Common myeloid progenitor, CD34-positive (primary cell): ENCODE data around the gene ACP3.

Experiments used
- CTCF ChIA-PET: fragments of 350-600 bp; sonication (Branson Sonifier 250); formaldehyde crosslinking; loops from one replicate; lab custom pipeline; 2021; ENCODE audit warnings: antibody characterized with exemption; lab: Charles Lee
- POLR2A ChIA-PET: fragments of 350-600 bp; sonication (Branson Sonifier 250); formaldehyde crosslinking; loops from one replicate; lab custom pipeline; 2021; ENCODE audit warnings: antibody characterized with exemption; lab: Charles Lee
- DNase-seq, 3 donors: peaks; one replicate each; pipeline versions ENCODE4 v3.0.0 to v3.0.0-alpha.2; 2013
- H3K27ac ChIP-seq, 2 experiments: 1 replicate in 1 of 2; 2 replicates in 1 of 2; pipeline ENCODE4 v1.7.0; 2013; ENCODE audit warnings: inconsistent platforms in 2 of 2, low read length in 2 of 2, mild to moderate bottlenecking in 2 of 2, low read depth in 1 of 2, moderate library complexity in 1 of 2; ENCODE audit not compliant: severe bottlenecking in 2 of 2, insufficient read depth in 1 of 2, poor library complexity in 1 of 2
- H3K27me3 ChIP-seq, 5 experiments: replicated peaks in 2 of 5; 1 replicate in 3 of 5; 2 replicates in 2 of 5; pipeline versions ENCODE4 v1.6.1 to v1.7.0; 2013; ENCODE audit warnings: low read length in 4 of 5, mild to moderate bottlenecking in 2 of 5, moderate library complexity in 2 of 5, inconsistent platforms in 1 of 5; ENCODE audit not compliant: insufficient read depth in 5 of 5, control insufficient read depth in 4 of 5
- H3K36me3 ChIP-seq, 4 experiments: 1 replicate in 2 of 4; 2 replicates in 2 of 4; pipeline versions ENCODE4 v1.6.1 to v1.7.0; 2013; ENCODE audit warnings: low read length in 3 of 4, control low read depth in 1 of 4, mild to moderate bottlenecking in 1 of 4; ENCODE audit not compliant: control insufficient read depth in 4 of 4, insufficient read depth in 4 of 4
- H3K4me1 ChIP-seq, 4 experiments: 1 replicate in 3 of 4; 2 replicates in 1 of 4; pipeline versions ENCODE4 v1.6.1 to v1.7.1; 2013; ENCODE audit warnings: low read length in 3 of 4, mild to moderate bottlenecking in 3 of 4, control low read depth in 1 of 4, inconsistent platforms in 1 of 4, moderate library complexity in 1 of 4; ENCODE audit not compliant: control insufficient read depth in 4 of 4, insufficient read depth in 4 of 4; ENCODE audit errors: control extremely low read depth in 1 of 4
- H3K4me3 ChIP-seq, 7 experiments: 1 replicate in 4 of 7; 2 replicates in 3 of 7; pipeline versions ENCODE4 v1.5.1 to v1.7.0; 2013; ENCODE audit warnings: mild to moderate bottlenecking in 7 of 7, low read length in 6 of 7, moderate library complexity in 6 of 7, inconsistent platforms in 2 of 7, low read depth in 2 of 7, control low read depth in 1 of 7; ENCODE audit not compliant: insufficient read depth in 4 of 7, control insufficient read depth in 1 of 7; ENCODE audit errors: extremely low read depth in 1 of 7
- H3K9me3 ChIP-seq, 5 experiments: 1 replicate in 4 of 5; 2 replicates in 1 of 5; pipeline versions ENCODE4 v1.6.1 to v1.7.1; 2013; ENCODE audit warnings: low read length in 4 of 5, mild to moderate bottlenecking in 2 of 5, inconsistent platforms in 1 of 5, low read depth in 1 of 5, moderate library complexity in 1 of 5; ENCODE audit not compliant: control insufficient read depth in 4 of 5, insufficient read depth in 2 of 5; ENCODE audit errors: control extremely low read depth in 1 of 5
- WGBS: methylation state at CpG from one replicate; pipeline ENCODE4 v1.1.5; 2013; ENCODE audit not compliant: insufficient coverage; 5-methylcytosine and 5-hydroxymethylcytosine counted together

The ACP3 gene

GRCh38 chr3:132332082-132332481 lies 14.9 kb downstream of the ACP3 start:
- H3K27me3 ChIP-seq, result no peaks in the 10 kb centered on the region
- ChIA-PET CTCF (interaction anchor here (1.5 kb wide), 1 partner anchor 15 kb away, joined by 3 read pairs; no protein-coding TSS in a partner anchor), POLR2A (no interaction called here)
- no peak overlapping the region for H3K4me3 ChIP-seq
- H3K9me3 ChIP-seq, result no peaks in the 10 kb centered on the region
- H3K4me1 ChIP-seq, result no peaks in the 10 kb centered on the region
- DNase-seq, result no peak
- WGBS, result 97% methylated on average over 6 of the region's 6 CpGs
- no peak overlapping the region for H3K27ac ChIP-seq
- no peaks in the 10 kb centered on the region for H3K36me3 ChIP-seq

- Histone ChIP-seq H3K36me3 (no peaks in the 10 kb centered on the region), H3K4me1 (no peaks in the 10 kb centered on the region), H3K4me3 (no peak overlapping the region), H3K27me3 (no peaks in the 10 kb centered on the region), H3K27ac (no peak overlapping the region), H3K9me3 (no peaks in the 10 kb centered on the region)
- POLR2A ChIA-PET, result no interaction called here
- CTCF ChIA-PET, result interaction anchor here (1.5 to 2.1 kb wide), 3 partner anchors 10 to 17 kb away, joined by 3 to 6 read pairs (median 6); no protein-coding TSS in a partner anchor
- 100% methylated on average over 1 of the region's 1 CpG for whole genome bisulfite sequencing
- DNase-seq, result no peak
Observed at GRCh38 chr3:132332508-132332907, 15.3 kb downstream of the ACP3 start.

DNA sequence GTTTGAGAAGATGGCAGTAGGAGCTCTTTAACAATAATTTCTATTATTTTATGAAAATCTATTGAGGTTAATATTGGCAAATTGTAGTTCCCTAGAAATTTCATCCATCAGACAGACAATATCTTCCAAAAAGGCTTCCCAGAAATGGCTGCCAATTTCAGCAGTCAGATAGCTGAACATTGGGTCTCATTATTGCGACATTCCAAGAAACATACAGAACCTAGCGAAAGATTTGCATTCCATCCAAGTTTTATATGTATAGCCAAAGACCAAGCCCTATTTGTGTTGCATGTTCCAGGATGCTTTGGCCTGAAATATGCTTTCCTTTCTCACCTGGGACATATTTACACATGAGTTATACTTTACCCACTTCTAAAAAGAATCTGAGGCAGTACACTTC lies 24.5 kb downstream of the ACP3 start:
- Histone ChIP-seq H3K27me3 (no peaks in the 10 kb centered on the region), H3K36me3 (no peaks in the 10 kb centered on the region), H3K27ac (no peak overlapping the region), H3K4me3 (no peak overlapping the region), H3K9me3 (no peaks in the 10 kb centered on the region), H3K4me1 (peaks cover 0 to 15% (median 9%) of the 10 kb centered on the region in 4 experiments)
- no peak for DNase-seq
- ChIA-PET CTCF (interaction anchor here (0.6 to 11.2 kb wide), 7 partner anchors 11 to 301 kb away, joined by 3 to 93 read pairs (median 30); no protein-coding TSS in a partner anchor), POLR2A (no interaction called here)
- WGBS, result 100% methylated on average over 1 of the region's 2 CpGs

GRCh38 chr3:132342183-132342582 lies 25.0 kb downstream of the ACP3 start:
- H3K4me1 ChIP-seq, result peaks cover 0 to 15% (median 9%) of the 10 kb centered on the region in 4 experiments
- WGBS, result 100% methylated on average over 2 of the region's 5 CpGs
- no peak for DNase-seq
- H3K27ac ChIP-seq, result no peak overlapping the region
- ChIA-PET POLR2A (no interaction called here), CTCF (interaction anchor here (0.6 to 11.2 kb wide), 12 partner anchors 9 to 301 kb away, joined by 3 to 93 read pairs (median 6); no protein-coding TSS in a partner anchor)
- no peaks in the 10 kb centered on the region for H3K36me3 ChIP-seq
- H3K4me3 ChIP-seq, result no peak overlapping the region
- H3K27me3 ChIP-seq, result no peaks in the 10 kb centered on the region
- no peaks in the 10 kb centered on the region for H3K9me3 ChIP-seq

DNA sequence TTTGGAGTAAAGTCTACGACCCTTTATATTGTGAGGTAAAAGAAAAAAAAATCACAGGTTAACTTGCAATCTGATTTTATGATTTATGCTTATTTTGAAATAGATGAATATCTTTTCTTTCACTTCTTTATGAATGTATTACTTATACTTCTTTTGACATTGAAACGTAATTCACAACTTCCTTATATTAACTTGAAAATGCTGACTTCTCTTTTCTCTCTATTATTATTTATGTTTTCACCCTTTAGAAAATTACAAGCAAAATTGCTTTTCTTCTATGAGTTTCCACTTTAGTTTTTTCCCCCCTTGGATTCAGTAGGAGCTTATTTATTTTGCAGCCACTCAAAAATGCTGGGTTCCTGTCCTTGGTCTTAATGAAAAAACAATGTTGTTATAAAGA lies 25.4 kb downstream of the ACP3 start:
- Histone ChIP-seq H3K4me3 (peak overlapping the region in 4 of 7 experiments; percentile 15 to 58 (median 53)), H3K36me3 (no peaks in the 10 kb centered on the region), H3K9me3 (no peaks in the 10 kb centered on the region), H3K27me3 (no peaks in the 10 kb centered on the region), H3K27ac (no peak overlapping the region), H3K4me1 (peaks cover 0 to 15% (median 9%) of the 10 kb centered on the region in 4 experiments)
- CTCF ChIA-PET, result interaction anchor here (0.8 to 11.2 kb wide), 14 partner anchors 9 to 845 kb away, joined by 3 to 93 read pairs (median 6); no protein-coding TSS in a partner anchor
- WGBS, result no CpG with 5 or more reads among the region's 2 CpGs
- peak in 1 of 3 donors; percentile 14 for DNase-seq
- POLR2A ChIA-PET, result no interaction called here

DNA sequence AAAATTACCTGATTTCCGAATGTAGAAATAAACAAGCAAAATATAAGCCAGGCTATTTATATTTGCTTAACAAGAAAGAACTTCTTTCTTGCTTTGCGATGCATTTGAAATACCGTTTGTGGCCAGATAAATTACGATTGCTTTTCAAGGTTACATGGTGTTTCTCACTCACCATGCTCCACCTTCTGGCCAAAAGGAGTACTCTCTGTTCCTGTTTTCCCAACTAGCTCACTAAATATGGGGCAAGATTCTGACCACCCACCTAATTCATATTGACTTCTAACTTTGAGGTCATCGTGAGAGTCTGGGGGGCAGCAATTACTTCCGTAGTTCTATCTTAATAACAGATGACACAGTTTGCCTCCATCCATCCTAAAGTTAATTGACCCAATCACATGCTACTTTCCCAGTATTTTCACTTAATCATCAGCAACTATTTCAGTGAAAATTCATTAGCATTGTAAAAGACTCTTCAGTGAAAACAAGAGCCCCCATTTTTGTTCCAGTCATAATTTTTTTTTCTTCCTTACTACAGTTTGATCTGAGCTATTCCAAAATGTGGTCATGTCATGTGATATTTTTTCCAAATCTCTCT lies 25.9 kb downstream of the ACP3 start:
- ChIA-PET POLR2A (no interaction called here), CTCF (interaction anchor here (0.8 to 11.2 kb wide), 16 partner anchors 9 to 846 kb away, joined by 3 to 93 read pairs (median 6); no protein-coding TSS in a partner anchor)
- H3K27ac ChIP-seq, result no peak overlapping the region
- 3% methylated on average over 4 of the region's 6 CpGs for WGBS
- DNase-seq, result peak; percentile 73 to 82 (median 77)
- H3K9me3 ChIP-seq, result no peaks in the 10 kb centered on the region
- H3K4me1 ChIP-seq, result peaks cover 0 to 15% (median 9%) of the 10 kb centered on the region in 4 experiments
- H3K4me3 ChIP-seq, result peak overlapping the region in 4 of 7 experiments; percentile 15 to 58 (median 53)
- no peaks in the 10 kb centered on the region for H3K27me3 ChIP-seq
- H3K36me3 ChIP-seq, result no peaks in the 10 kb centered on the region

DNA sequence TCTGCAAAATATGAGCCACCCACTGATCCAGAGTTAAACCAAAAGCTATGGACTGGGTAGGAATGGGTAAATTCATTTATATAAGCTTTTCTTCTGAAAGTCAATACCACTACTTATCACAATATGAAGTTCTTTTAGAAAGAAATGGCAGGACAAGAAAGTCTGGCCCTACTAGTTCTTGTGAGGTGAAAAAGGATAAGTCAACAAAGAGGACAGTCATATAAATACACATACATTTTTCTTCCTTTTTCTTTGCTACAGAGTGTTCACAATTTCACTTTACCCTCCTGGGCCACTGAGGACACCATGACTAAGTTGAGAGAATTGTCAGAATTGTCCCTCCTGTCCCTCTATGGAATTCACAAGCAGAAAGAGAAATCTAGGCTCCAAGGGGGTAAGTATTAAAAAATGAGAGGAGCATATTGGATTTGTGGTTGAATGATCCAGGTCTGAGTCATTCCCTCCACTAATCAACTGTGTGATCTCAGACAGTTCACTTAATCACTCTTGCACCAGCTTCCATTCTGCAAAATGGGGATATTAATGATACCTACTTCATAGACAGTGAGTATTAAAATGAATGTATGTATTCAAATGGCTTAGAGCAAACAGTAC lies 27.6 kb downstream of the ACP3 start:
- ChIA-PET CTCF (interaction anchor here (0.8 to 11.2 kb wide), 8 partner anchors 8 to 95 kb away, joined by 3 to 93 read pairs (median 18); no protein-coding TSS in a partner anchor), POLR2A (no interaction called here)
- H3K27ac ChIP-seq, result no peak overlapping the region

More for the DNA sequence above, 27.6 kb downstream of the ACP3 start:
- H3K27me3 ChIP-seq, result no peaks in the 10 kb centered on the region
- H3K36me3 ChIP-seq, result no peaks in the 10 kb centered on the region
- peak in 2 of 3 donors; percentile 2 to 3 for DNase-seq
- no peak overlapping the region for H3K4me3 ChIP-seq
- peaks cover 0 to 9% (median 8%) of the 10 kb centered on the region in 4 experiments for H3K4me1 ChIP-seq
- no peaks in the 10 kb centered on the region for H3K9me3 ChIP-seq
